D341Med (cell line): ENCODE results near the gene HTR4.
"Not testable (repeated sequence)": the region's sequence is repeated elsewhere in the genome, so short reads cannot be mapped to it uniquely, and the experiment has no call there.

Source experiments
- DNase-seq: peaks from one replicate; pipeline ENCODE4 v3.0.0; 2012; ENCODE audit warnings: low spot score

The HTR4 gene

GRCh38 chr5:148532969-148533670 lies 121.2 kb downstream of the HTR4 start:
- DNase-seq = no peak

GRCh38 chr5:148529450-148529849 lies 124.9 kb downstream of the HTR4 start:
- DNase-seq = not testable (repeated sequence)

DNA sequence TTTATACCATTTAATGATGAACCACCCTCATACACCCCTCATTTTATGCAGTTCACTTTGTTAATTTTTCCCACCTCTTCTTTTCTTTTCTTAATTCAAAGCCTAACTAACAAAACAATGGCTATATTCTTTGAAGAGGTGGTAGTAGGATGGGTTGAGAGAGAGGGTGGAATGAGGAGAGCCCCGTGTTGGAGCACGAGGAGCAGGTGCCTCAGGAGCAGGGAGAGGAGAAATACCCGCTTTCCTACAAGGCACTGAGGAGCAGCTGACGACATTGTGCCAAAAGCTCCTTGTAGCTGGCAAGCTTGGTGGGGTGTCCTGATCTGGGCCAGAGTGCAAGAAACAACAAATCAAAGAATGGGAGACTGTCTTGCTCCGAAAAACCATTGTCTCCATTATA lies 129.6 kb downstream of the HTR4 start:
- DNase-seq = no peak

- DNase-seq = no peak
Observed at GRCh38 chr5:148523139-148523538, 131.2 kb downstream of the HTR4 start.

- DNase-seq = no peak
Observed at GRCh38 chr5:148515460-148515859, 138.9 kb downstream of the HTR4 start.

DNA sequence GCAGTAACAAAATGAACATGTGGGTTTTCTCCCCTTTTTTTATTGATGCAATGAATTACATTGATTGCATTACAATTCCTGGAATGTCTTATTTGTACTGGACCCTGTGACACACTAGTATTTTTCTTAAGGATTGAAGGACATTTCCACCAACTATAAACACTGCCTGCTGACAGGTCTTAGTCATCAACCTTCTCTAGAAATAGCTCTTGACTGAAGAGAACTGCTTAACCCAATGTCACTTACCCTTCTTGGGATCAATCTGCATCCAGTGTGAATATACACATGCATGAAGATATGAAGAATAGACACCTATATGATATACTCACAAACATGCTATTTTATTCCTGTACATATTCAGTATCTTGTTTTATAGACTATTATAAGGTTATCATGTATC lies 140.0 kb downstream of the HTR4 start:
- no peak for DNase-seq

DNA sequence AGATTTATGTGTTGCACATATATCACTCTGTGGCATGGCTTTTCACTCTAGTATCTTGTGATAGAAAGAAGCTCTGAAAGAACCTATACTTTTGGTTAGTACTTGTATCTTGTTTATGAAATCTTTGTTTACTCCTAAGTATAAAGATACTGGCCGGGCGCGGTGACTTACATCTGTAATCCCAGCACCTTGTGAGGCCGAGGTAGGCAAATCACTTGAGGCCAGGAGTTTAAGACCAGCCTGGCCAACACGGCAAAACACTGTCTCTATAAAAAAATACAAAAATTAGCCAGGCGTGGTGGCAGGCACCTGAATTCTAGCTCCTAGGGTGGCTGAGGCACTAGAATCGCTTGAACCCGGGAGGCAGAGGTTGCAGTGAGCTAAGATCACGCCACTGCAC lies 141.8 kb downstream of the HTR4 start:
- DNase-seq = no peak

DNA sequence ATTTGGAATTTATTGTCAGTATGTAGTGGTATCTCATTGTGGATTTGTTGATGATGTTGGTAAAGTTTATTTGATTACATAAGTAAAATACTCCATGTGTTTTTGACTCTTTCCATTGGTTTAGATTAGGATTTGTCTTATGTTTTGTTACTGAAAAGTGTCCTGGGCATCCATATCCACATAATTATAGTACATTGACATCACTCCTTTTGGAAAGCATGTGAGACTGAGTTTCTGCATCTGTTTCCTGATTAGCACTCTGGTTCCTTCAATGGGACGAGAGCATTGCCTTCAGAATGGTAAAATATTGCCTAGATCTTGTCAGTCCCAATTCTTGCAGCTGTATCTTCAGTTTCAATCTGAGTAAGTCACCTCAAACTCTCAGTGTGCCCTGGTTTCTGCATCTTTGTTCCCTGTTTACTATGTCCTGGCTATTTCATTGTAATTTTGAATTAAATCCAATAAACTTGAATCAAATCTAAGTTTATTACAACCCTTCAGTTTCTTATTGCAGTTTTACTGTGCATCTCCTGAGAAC lies 142.4 kb downstream of the HTR4 start:
- DNase-seq = no peak

DNA sequence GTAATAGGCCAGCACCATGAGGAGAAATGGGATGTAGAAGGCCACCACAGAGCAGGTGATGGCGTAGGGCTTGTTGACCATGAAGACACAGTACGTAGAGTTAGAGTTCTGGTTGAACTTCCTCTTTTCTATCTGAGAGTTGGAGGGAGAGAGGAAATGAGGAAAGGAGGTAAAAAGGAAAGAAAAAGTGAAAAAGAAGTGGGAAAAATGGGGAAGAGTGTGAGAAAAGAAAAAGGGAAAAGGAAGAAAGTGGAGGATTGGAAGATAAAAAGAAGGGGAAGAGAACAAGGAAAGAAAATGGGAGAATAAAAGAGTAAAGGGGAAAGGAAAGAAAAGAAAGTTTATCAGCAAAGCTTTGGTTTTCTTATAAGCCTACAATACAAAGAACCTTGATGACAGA lies 144.4 kb downstream of the HTR4 start:
- DNase-seq = no peak

GRCh38 chr5:148507648-148508047 lies 146.7 kb downstream of the HTR4 start:
- no peak for DNase-seq

DNA sequence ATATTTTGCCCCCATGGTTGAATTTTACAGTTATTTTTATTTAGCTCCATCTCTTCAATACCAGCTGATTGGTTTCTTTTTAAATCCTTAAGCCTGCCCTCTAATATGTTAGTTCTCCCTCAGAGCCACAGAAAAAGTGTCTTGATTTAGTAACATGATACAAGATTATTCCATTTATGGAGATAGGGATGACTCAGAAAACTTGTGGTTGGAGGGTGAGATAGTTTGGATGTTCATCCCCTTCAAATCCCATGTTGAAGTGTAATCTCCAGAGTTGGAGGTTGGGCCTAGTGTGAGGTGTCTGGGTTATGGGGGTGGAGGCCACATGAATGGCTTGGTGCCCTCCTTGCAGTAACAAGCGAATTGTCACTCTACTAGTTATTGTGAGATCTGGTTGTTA lies 154.9 kb downstream of the HTR4 start:
- DNase-seq = no peak

GRCh38 chr5:148497757-148498156 lies 156.6 kb downstream of the HTR4 start:
- no peak for DNase-seq

DNA sequence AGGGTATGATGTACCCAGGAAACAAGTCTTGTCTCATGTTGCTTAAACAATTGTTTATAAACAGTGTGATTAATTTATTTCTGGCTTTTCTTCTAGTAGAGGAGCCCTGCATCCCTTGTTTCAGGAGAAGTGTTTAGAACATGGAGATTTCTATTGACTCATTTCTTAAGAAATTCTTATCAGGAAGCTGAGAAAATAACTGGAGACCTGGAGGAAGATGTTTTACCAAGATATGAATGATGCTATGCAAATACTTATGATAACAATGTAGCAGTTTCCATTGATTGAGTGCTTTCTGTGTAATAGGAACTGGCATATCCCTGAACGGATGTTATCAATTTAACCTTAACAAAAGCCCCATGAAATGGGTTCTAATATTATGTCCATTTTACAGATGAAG lies 162.0 kb downstream of the HTR4 start:
- DNase-seq = no peak

DNA sequence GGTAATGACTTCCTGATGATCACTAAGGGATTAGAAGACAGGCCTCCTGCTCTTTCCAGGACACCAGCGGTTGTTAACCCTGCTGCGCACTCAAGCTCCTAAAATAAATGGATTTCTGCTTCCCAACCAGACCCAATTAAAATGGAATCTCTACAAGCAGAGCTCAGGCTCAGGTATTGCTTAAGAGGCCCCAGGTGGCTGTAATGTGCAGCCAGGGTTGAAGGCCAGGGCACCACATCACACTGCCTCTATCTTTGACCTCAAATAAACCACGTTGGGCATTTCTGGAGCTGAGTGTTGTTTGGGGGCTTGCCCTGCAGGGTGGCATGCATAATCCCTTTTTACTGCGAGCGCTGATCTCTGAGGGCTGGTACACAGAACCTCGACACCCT lies 162.5 kb downstream of the HTR4 start:
- DNase-seq = no peak

- DNase-seq = no peak
Observed at GRCh38 chr5:148491015-148491792, 163.1 kb downstream of the HTR4 start.

- DNase-seq = no peak
Observed at GRCh38 chr5:148488757-148489156, 165.6 kb downstream of the HTR4 start.

GRCh38 chr5:148486456-148486855 lies 167.9 kb downstream of the HTR4 start:
- DNase-seq = no peak

- no peak for DNase-seq
Observed at GRCh38 chr5:148484651-148485050, 169.7 kb downstream of the HTR4 start.

- DNase-seq = no peak
Observed at GRCh38 chr5:148483750-148484149, 170.6 kb downstream of the HTR4 start.

DNA sequence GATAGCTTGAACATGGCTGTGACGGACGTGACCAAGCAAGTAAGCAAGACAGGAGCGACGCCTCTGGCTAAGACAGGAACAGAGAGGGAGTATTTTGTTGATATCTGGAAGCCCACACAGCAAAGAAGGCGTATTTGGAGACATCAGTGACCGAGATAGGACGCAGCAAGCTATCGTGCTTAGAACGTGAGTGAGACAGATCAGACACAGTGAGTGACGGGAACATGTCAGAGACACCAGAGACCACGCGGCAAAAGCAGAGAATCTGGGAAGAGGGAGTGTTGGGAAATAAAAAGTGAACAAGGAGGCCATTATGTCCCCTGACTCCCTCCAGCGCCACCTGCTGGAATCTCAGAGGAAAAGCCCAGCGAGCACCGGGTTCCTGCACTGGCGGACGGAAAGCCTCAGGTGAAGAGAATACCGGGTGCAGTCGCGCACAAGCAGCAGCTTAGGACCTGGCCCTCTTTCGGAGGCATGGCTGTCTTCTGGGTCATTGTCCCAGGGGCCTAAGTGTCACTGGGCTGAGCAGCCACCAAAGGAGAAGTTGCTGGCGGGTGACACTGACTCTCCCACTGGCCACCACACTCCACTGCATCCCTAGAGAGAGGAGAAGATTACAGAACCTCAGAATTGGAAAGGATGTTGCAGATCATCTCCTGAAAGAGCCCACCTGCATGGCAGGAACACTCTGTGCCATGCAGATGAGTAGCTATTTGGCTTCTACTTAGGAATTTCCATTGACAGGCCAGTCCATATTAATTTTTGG lies 171.4 kb downstream of the HTR4 start:
- DNase-seq = peak; percentile 79

- no peak for DNase-seq
Observed at GRCh38 chr5:148482196-148482595, 172.1 kb downstream of the HTR4 start.

GRCh38 chr5:148477429-148477828 lies 176.9 kb downstream of the HTR4 start:
- DNase-seq = no peak

DNA sequence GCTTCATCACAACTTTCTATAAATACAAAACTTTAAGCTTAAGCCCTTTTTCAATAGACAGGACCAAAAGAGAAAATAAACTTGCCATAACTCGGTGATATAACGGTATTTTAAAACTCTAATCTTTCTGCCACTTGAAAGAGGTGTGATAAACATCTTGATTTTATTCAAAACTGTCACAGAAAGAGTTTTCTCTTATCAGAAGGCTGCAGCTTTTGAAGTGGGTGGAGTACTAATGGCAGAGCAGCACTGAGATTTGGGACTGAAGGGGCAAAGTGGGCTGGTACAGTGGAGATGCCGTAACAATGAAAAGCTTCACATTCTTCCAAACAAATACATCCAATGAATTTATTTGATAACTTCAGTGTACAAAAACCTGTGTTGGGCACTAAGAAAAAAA lies 178.0 kb downstream of the HTR4 start:
- DNase-seq = no peak
